Measurements from ENCODE around the gene MITF. TPM values are rescaled to one million over a fixed set of nuclear protein-coding genes. Genes with fewer than 3 reads are reported as not detected.
"Not testable (repeated sequence)": the region's sequence is repeated elsewhere in the genome, so short reads cannot be mapped to it uniquely, and the experiment has no call there.

Gene MITF
- total RNA-seq, 2 experiments from 2014 or later: not detected

GRCh38 chr3:69787436-69788168 is 48.3 kb downstream of the MITF start:
- H2AFZ ChIP-seq (ENCODE audit: low read length): no peak overlapping the region
- TF ChIP-seq EZH2phosphoT487 (IDR thresholded peaks at IDR 0.05; ENCODE audit: borderline replicate concordance, low read depth, low read length): no peak
- TF ChIP-seq CTCF (conservative IDR thresholded peaks at IDR 0.05; ENCODE audit: low read length): no peak
- no peaks in the 10 kb centered on the region for H4K20me1 ChIP-seq (ENCODE audit: insufficient read depth, low read length)
- H3K27ac ChIP-seq (ENCODE audit: low read depth, low read length, poor library complexity, severe bottlenecking): no peak overlapping the region
- ChIA-PET CTCF (ENCODE audit: unreplicated experiment) (no interaction called here), POLR2A (no interaction called here)
- H3K4me2 ChIP-seq (ENCODE audit: low read length): no peak overlapping the region
- intact Hi-C loops (cut with micrococcal nuclease; ENCODE audit: unreplicated experiment): no loop called here
- H3K4me3 ChIP-seq (ENCODE audit: low read depth, low read length, poor library complexity, severe bottlenecking): no peak overlapping the region
- H3K36me3 ChIP-seq (ENCODE audit: insufficient read depth, low read length): no peaks in the 10 kb centered on the region
- H3K79me2 ChIP-seq (ENCODE audit: insufficient read depth, low read depth, low read length): no peaks in the 10 kb centered on the region
- BruUV-seq (replicated peaks): no TSS peak
- H3K9me2 ChIP-seq (ENCODE audit: insufficient read depth, low read length): no peaks in the 10 kb centered on the region
- H3K4me1 ChIP-seq (ENCODE audit: insufficient read depth, low read length, poor library complexity, severe bottlenecking): no peaks in the 10 kb centered on the region
- DNase-seq (ENCODE audit: low spot score): no peak
- H3K9me3 ChIP-seq (ENCODE audit: low read length): no peaks in the 10 kb centered on the region

DNA sequence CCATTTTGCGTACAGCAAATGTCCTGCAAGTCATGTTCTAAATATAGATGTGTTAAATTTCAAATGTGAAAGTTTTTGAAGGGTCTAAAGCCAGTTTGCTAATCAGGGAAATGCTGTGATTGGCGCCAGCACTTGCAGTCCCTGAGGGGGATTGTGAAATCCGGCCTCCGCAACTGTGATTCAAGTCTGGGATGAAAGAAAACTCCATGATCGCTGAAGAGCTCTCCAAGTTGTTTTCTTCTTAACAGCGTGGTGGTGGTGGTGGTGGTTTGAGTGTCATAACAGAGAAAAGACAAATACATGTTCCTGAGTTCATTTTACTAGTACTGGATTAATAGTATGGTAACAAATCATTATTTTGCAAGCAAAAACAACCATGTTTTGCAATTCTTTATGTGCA is 51.8 kb downstream of the MITF start:
- Histone ChIP-seq H3K4me1 (ENCODE audit: insufficient read depth, low read length, poor library complexity, severe bottlenecking) (no peaks in the 10 kb centered on the region), H3K4me2 (ENCODE audit: low read length) (no peak overlapping the region), H2AFZ (ENCODE audit: low read length) (no peak overlapping the region), H3K4me3 (ENCODE audit: low read depth, low read length, poor library complexity, severe bottlenecking) (no peak overlapping the region), H4K20me1 (ENCODE audit: insufficient read depth, low read length) (no peaks in the 10 kb centered on the region), H3K27ac (ENCODE audit: low read depth, low read length, poor library complexity, severe bottlenecking) (no peak overlapping the region), H3K9me2 (ENCODE audit: insufficient read depth, low read length) (no peaks in the 10 kb centered on the region), H3K79me2 (ENCODE audit: insufficient read depth, low read depth, low read length) (no peaks in the 10 kb centered on the region), H3K36me3 (ENCODE audit: insufficient read depth, low read length) (no peaks in the 10 kb centered on the region), H3K9me3 (ENCODE audit: low read length) (no peaks in the 10 kb centered on the region)
- intact Hi-C loops (cut with micrococcal nuclease; ENCODE audit: unreplicated experiment): no loop called here
- TF ChIP-seq CTCF (conservative IDR thresholded peaks at IDR 0.05; ENCODE audit: low read length) (no peak), EZH2phosphoT487 (IDR thresholded peaks at IDR 0.05; ENCODE audit: borderline replicate concordance, low read depth, low read length) (no peak)
- DNase-seq (ENCODE audit: low spot score): no peak
- BruUV-seq (replicated peaks): no TSS peak
- ChIA-PET CTCF (ENCODE audit: unreplicated experiment) (no interaction called here), POLR2A (no interaction called here)

- Histone ChIP-seq H3K4me1 (ENCODE audit: insufficient read depth, low read length, poor library complexity, severe bottlenecking) (no peaks in the 10 kb centered on the region), H3K4me3 (ENCODE audit: low read depth, low read length, poor library complexity, severe bottlenecking) (no peak overlapping the region), H3K27ac (ENCODE audit: low read depth, low read length, poor library complexity, severe bottlenecking) (no peak overlapping the region), H4K20me1 (ENCODE audit: insufficient read depth, low read length) (no peaks in the 10 kb centered on the region), H3K9me2 (ENCODE audit: insufficient read depth, low read length) (no peaks in the 10 kb centered on the region), H3K4me2 (ENCODE audit: low read length) (no peak overlapping the region), H3K79me2 (ENCODE audit: insufficient read depth, low read depth, low read length) (no peaks in the 10 kb centered on the region), H3K36me3 (ENCODE audit: insufficient read depth, low read length) (no peaks in the 10 kb centered on the region), H3K9me3 (ENCODE audit: low read length) (no peaks in the 10 kb centered on the region), H2AFZ (ENCODE audit: low read length) (no peak overlapping the region)
- POLR2A ChIA-PET: no interaction called here
- CTCF ChIA-PET (ENCODE audit: unreplicated experiment): no interaction called here
- BruUV-seq (replicated peaks): no TSS peak
- intact Hi-C loops (cut with micrococcal nuclease; ENCODE audit: unreplicated experiment): no loop called here
- TF ChIP-seq CTCF (conservative IDR thresholded peaks at IDR 0.05; ENCODE audit: low read length) (no peak), EZH2phosphoT487 (IDR thresholded peaks at IDR 0.05; ENCODE audit: borderline replicate concordance, low read depth, low read length) (no peak)
- DNase-seq (ENCODE audit: low spot score): no peak
These were observed 52.7 kb downstream of the MITF start for GRCh38 chr3:69791919-69792399.

GRCh38 chr3:69796126-69796525 is 56.9 kb downstream of the MITF start:
- H3K4me1 ChIP-seq (ENCODE audit: insufficient read depth, low read length, poor library complexity, severe bottlenecking); CTCF ChIA-PET (ENCODE audit: unreplicated experiment); H3K27ac ChIP-seq (ENCODE audit: low read depth, low read length, poor library complexity, severe bottlenecking); BruUV-seq (replicated peaks); H3K4me2 ChIP-seq (ENCODE audit: low read length); DNase-seq (ENCODE audit: low spot score); H3K9me2 ChIP-seq (ENCODE audit: insufficient read depth, low read length); POLR2A ChIA-PET; H3K36me3 ChIP-seq (ENCODE audit: insufficient read depth, low read length); H3K9me3 ChIP-seq (ENCODE audit: low read length); intact Hi-C loops (cut with micrococcal nuclease; ENCODE audit: unreplicated experiment); H3K4me3 ChIP-seq (ENCODE audit: low read depth, low read length, poor library complexity, severe bottlenecking); H4K20me1 ChIP-seq (ENCODE audit: insufficient read depth, low read length); H2AFZ ChIP-seq (ENCODE audit: low read length); H3K79me2 ChIP-seq (ENCODE audit: insufficient read depth, low read depth, low read length): not testable (repeated sequence)
